ENCODE results near the gene PTTG1IP. TPM values are rescaled to one million over a fixed set of nuclear protein-coding genes. Genes with fewer than 3 reads are reported as not detected.

The PTTG1IP gene
- total RNA-seq, 4 donors from 2014 or later, result 175 to 328 (median 234) TPM

- TF ChIP-seq POLR2A (IDR thresholded peaks at IDR 0.05), result no peak
- TF ChIP-seq EP300 (IDR thresholded peaks at IDR 0.05), result peak in 1 of 2 donors; percentile 28
- Histone ChIP-seq H3K9me3 (no peaks in the 10 kb centered on the region), H3K27ac (no peak overlapping the region), H3K27me3 (peaks cover 0 to 6% of the 10 kb centered on the region in 2 donors), H3K4me1 (peaks cover 0 to 34% (median 12%) of the 10 kb centered on the region in 4 donors), H3K36me3 (no peaks in the 10 kb centered on the region), H3K4me3 (no peak overlapping the region)
- 34 to 44% methylated on average over 25 of the region's 25 CpGs for WGBS, 2 donors
- DNase-seq (ENCODE audit: low spot score in 2 of 2), result peak in 1 of 2 donors; percentile 36
These were observed 34.7 kb upstream of the PTTG1IP start for GRCh38 chr21:44907966-44908895.

- 55 to 58% methylated on average over 14 of the region's 16 CpGs for WGBS, 2 donors
- Histone ChIP-seq H3K4me1 (peaks cover 0 to 33% (median 11%) of the 10 kb centered on the region in 4 donors), H3K27me3 (peaks cover 0 to 6% of the 10 kb centered on the region in 2 donors), H3K36me3 (no peaks in the 10 kb centered on the region), H3K4me3 (no peak overlapping the region), H3K9me3 (no peaks in the 10 kb centered on the region), H3K27ac (no peak overlapping the region)
- TF ChIP-seq CTCF (IDR thresholded peaks at IDR 0.05) (no peak), POLR2A (IDR thresholded peaks at IDR 0.05) (no peak), EP300 (IDR thresholded peaks at IDR 0.05) (no peak)
- DNase-seq (ENCODE audit: low spot score in 2 of 2), result no peak
These were observed 33.9 kb upstream of the PTTG1IP start for GRCh38 chr21:44907225-44907965.

GRCh38 chr21:44905728-44906090 is 32.2 kb upstream of the PTTG1IP start:
- H3K27ac ChIP-seq, result no peak overlapping the region

GRCh38 chr21:44905016-44905727 is 31.7 kb upstream of the PTTG1IP start:
- H3K9me3 ChIP-seq, result no peaks in the 10 kb centered on the region
- peaks cover 0 to 14% (median 2%) of the 10 kb centered on the region in 4 donors for H3K4me1 ChIP-seq
- H3K4me3 ChIP-seq, result no peak overlapping the region
- H3K36me3 ChIP-seq, result no peaks in the 10 kb centered on the region
- no peak for DNase-seq (ENCODE audit: low spot score in 2 of 2)
- H3K27me3 ChIP-seq, result peaks cover 0 to 6% of the 10 kb centered on the region in 2 donors
- WGBS, 2 donors, result 80 to 81% methylated on average over 16 to 22 of the region's 22 CpGs
- TF ChIP-seq POLR2A (IDR thresholded peaks at IDR 0.05), result no peak
- TF ChIP-seq CTCF (IDR thresholded peaks at IDR 0.05), result no peak
- no peak for TF ChIP-seq EP300 (IDR thresholded peaks at IDR 0.05)
- no peak overlapping the region for H3K27ac ChIP-seq

More at GRCh38 chr21:44905728-44906090, 32.2 kb upstream of the PTTG1IP start:
- no peak for TF ChIP-seq EP300 (IDR thresholded peaks at IDR 0.05)
- no peak for DNase-seq (ENCODE audit: low spot score in 2 of 2)
- no peaks in the 10 kb centered on the region for H3K9me3 ChIP-seq
- peaks cover 0 to 6% of the 10 kb centered on the region in 2 donors for H3K27me3 ChIP-seq
- H3K4me1 ChIP-seq, result peaks cover 0 to 18% (median 2%) of the 10 kb centered on the region in 4 donors
- H3K36me3 ChIP-seq, result no peaks in the 10 kb centered on the region
- WGBS, 2 donors, result 67 to 70% methylated on average over 7 of the region's 7 CpGs
- no peak overlapping the region for H3K4me3 ChIP-seq

GRCh38 chr21:44904141-44904923 is 30.8 kb upstream of the PTTG1IP start:
- Histone ChIP-seq H3K36me3 (no peaks in the 10 kb centered on the region), H3K27ac (no peak overlapping the region), H3K4me3 (no peak overlapping the region), H3K4me1 (peaks cover 0 to 14% (median 2%) of the 10 kb centered on the region in 4 donors), H3K27me3 (peaks cover 0 to 15% of the 10 kb centered on the region in 2 donors), H3K9me3 (no peaks in the 10 kb centered on the region)
- TF ChIP-seq POLR2A (IDR thresholded peaks at IDR 0.05), result no peak
- no peak for TF ChIP-seq EP300 (IDR thresholded peaks at IDR 0.05)
- no peak for TF ChIP-seq CTCF (IDR thresholded peaks at IDR 0.05)
- no peak for DNase-seq (ENCODE audit: low spot score in 2 of 2)
- WGBS, 2 donors, result 90% methylated on average over 14 of the region's 14 CpGs

Data from tibial nerve (tissue), 4 donors.